HG02798 (cell line): ENCODE measurements around the gene SEC61A1.

ENCODE experiments used
- ATAC-seq: cut with Tn5 transposase; IDR thresholded peaks from one replicate; pipeline ENCODE4 v1.9.1; 2021; ENCODE audit warnings: mild to moderate bottlenecking; ENCODE audit not compliant: unreplicated experiment, poor library complexity

SEC61A1 gene

GRCh38 chr3:128051837-128052594 is at the start of gene SEC61A1:
SEC61A1 (plus strand) TSS chr3:128052437; CDS start chr3:128052553, 116 bp downstream.
- peak; percentile 97 for ATAC-seq

- ATAC-seq, result no peak
These were observed 47.6 kb upstream of the SEC61A1 start for GRCh38 chr3:128004661-128005060.

- no peak for ATAC-seq
These were observed 45.9 kb upstream of the SEC61A1 start for GRCh38 chr3:128006061-128007032.

- ATAC-seq, result no peak
These were observed 45.2 kb upstream of the SEC61A1 start for GRCh38 chr3:128007033-128007424.

GRCh38 chr3:128009952-128010846 is 42.0 kb upstream of the SEC61A1 start:
- ATAC-seq, result no peak

- ATAC-seq, result no peak
These were observed 41.1 kb upstream of the SEC61A1 start for GRCh38 chr3:128011140-128011539.

GRCh38 chr3:128012050-128012449 is 40.2 kb upstream of the SEC61A1 start:
- no peak for ATAC-seq

- no peak for ATAC-seq
These were observed 37.7 kb upstream of the SEC61A1 start for GRCh38 chr3:128014548-128014947.

- no peak for ATAC-seq
These were observed 35.7 kb upstream of the SEC61A1 start for GRCh38 chr3:128016502-128016901.

- ATAC-seq, result no peak
These were observed 30.4 kb upstream of the SEC61A1 start for GRCh38 chr3:128021768-128022372.

- ATAC-seq, result no peak
These were observed 19.1 kb upstream of the SEC61A1 start for GRCh38 chr3:128033102-128033501.

GRCh38 chr3:128036119-128036518 is 16.1 kb upstream of the SEC61A1 start:
- no peak for ATAC-seq

- ATAC-seq, result no peak
These were observed 12.2 kb upstream of the SEC61A1 start for GRCh38 chr3:128040041-128040440.

GRCh38 chr3:128040660-128041059 is 11.6 kb upstream of the SEC61A1 start:
- no peak for ATAC-seq

GRCh38 chr3:128041344-128041743 is 10.9 kb upstream of the SEC61A1 start:
- no peak for ATAC-seq

- ATAC-seq, result no peak
These were observed 1.6 kb upstream of the SEC61A1 start for GRCh38 chr3:128050597-128050996.

GRCh38 chr3:128051459-128051836 is 789 bp upstream of the SEC61A1 start:
- no peak for ATAC-seq

- no peak for ATAC-seq
These were observed 536 bp downstream of the SEC61A1 start for GRCh38 chr3:128052595-128053351.

GRCh38 chr3:128053614-128054013 is 1.4 kb downstream of the SEC61A1 start:
- no peak for ATAC-seq
